K562 (cell line): ENCODE results near the gene MYLK4. TPM values are rescaled to one million over a fixed set of nuclear protein-coding genes. Genes with fewer than 3 reads are reported as not detected.

ENCODE experiments used
- ARHGAP35 ChIP-seq: fragments of 450-650 bp; IDR thresholded peaks from 2 replicates; pipeline ENCODE4 v1.6.1; 2018; ENCODE audit not compliant: partially characterized antibody
- ATF4 ChIP-seq: fragments of 450-650 bp; formaldehyde crosslinking; IDR thresholded peaks from 2 replicates; pipeline ENCODE4 v1.4.0; 2022; ENCODE audit warnings: mild to moderate bottlenecking, moderate library complexity
- BCL6 ChIP-seq: fragments of 250-450 bp; sonication (Bioruptor Pico); IDR thresholded peaks from 2 replicates; pipeline ENCODE4 v1.4.0; 2020
- ESRRA ChIP-seq: fragments of 450-650 bp; IDR thresholded peaks from 2 replicates; pipeline ENCODE4 v1.6.1; 2014; ENCODE audit warnings: low read depth, mild to moderate bottlenecking, moderate library complexity, borderline replicate concordance
- ETS2 ChIP-seq: IDR thresholded peaks from 2 replicates; pipeline ENCODE4 v1.6.1; 2016; ENCODE audit warnings: borderline replicate concordance, missing genetic modification characterization, mild to moderate bottlenecking, moderate library complexity, missing compliant biosample characterization; ENCODE audit not compliant: poor library complexity, severe bottlenecking
- GATAD2A ChIP-seq: fragments of 450-650 bp; IDR thresholded peaks from 2 replicates; pipeline ENCODE4 v1.6.1; 2017
- HNRNPUL1 ChIP-seq: fragments of 200-400 bp; formaldehyde crosslinking; IDR thresholded peaks from 2 replicates; pipeline ENCODE4 v1.6.1; 2017; ENCODE audit warnings: low read length
- MAFK ChIP-seq: IDR thresholded peaks from 2 replicates; pipeline ENCODE4 v1.6.1; 2011; ENCODE audit warnings: low read length, improper control_type of control experiment
- NFYB ChIP-seq: IDR thresholded peaks from 2 replicates; pipeline ENCODE4 v1.6.1; 2011; ENCODE audit warnings: mild to moderate bottlenecking, moderate library complexity; ENCODE audit not compliant: insufficient read length; ENCODE audit errors: extremely low read depth
- NR2C1 ChIP-seq, 2 experiments: fragments of 450-650 bp; IDR thresholded peaks; 2 replicates each; pipeline ENCODE4 v1.6.1; 2017; ENCODE audit warnings: mild to moderate bottlenecking in 2 of 2, antibody characterized with exemption in 1 of 2, inconsistent platforms in 1 of 2, missing compliant biosample characterization in 1 of 2, missing genetic modification characterization in 1 of 2
- NR2C2 ChIP-seq, 2 experiments: fragments of 200-800 bp in 1 of 2; sonication (Bioruptor generic) in 1 of 2; sonication (generic) in 1 of 2; formaldehyde crosslinking in 1 of 2; IDR thresholded peaks; 2 replicates each; pipeline versions ENCODE4 v1.6.1 to v1.8.0; 2016 to 2022; ENCODE audit warnings: mild to moderate bottlenecking in 1 of 2, missing compliant biosample characterization in 1 of 2, missing genetic modification characterization in 1 of 2, missing genetic modification reagents in 1 of 2
- RBM15 ChIP-seq: fragments of 200-400 bp; formaldehyde crosslinking; IDR thresholded peaks from 2 replicates; pipeline ENCODE4 v1.6.1; 2018; ENCODE audit warnings: mild to moderate bottlenecking, low read length, moderate library complexity; ENCODE audit not compliant: insufficient read depth
- SMAD1 ChIP-seq: fragments of 150-350 bp; IDR thresholded peaks from 2 replicates; pipeline ENCODE4 v1.6.1; 2014; ENCODE audit warnings: low read length, low read depth; ENCODE audit not compliant: partially characterized antibody
- SMAD2 ChIP-seq: fragments of 150-350 bp; IDR thresholded peaks from 2 replicates; pipeline ENCODE4 v1.6.1; 2014; ENCODE audit warnings: low read depth, mild to moderate bottlenecking, low read length
- SNIP1 ChIP-seq: fragments of 450-650 bp; IDR thresholded peaks from 2 replicates; pipeline ENCODE4 v1.7.1; 2017; ENCODE audit warnings: low read depth, mild to moderate bottlenecking
- ZC3H4 ChIP-seq: sonication (generic); formaldehyde crosslinking; IDR thresholded peaks from 2 replicates; pipeline ENCODE4 v1.9.0; 2021; ENCODE audit warnings: missing genetic modification reagents, borderline replicate concordance
- polyA plus RNA-seq, 8 experiments: library from polyadenylated mRNA; depleted of rRNA in 4 of 8; stranded (reverse) in 5 of 8; unstranded in 3 of 8; fragments of >200 nt; fragmentation: Nextera tagmentation in 2 of 8; fragmentation: Illumina TruSeq in 1 of 8; extraction: Ambion mirVana in 2 of 8; extraction: Trizol in 1 of 8; gene quantifications; 2 replicates each; pipeline versions ENCODE4 v1.2.1 to v1.2.3, GENCODE V29; 2011 to 2014; ENCODE audit warnings: inconsistent platforms in 1 of 8, missing spikeins in 1 of 8
- total RNA-seq, 7 experiments: library from RNA; depleted of rRNA in 6 of 7; stranded (reverse); fragments of >200 nt in 6 of 7; fragmentation: Illumina TruSeq in 2 of 7; extraction: Trizol in 2 of 7; gene quantifications; 2 replicates each; pipeline versions ENCODE4 v1.2.1 to v1.2.3, GENCODE V29; 2011 to 2021; ENCODE audit warnings: low replicate concordance in 1 of 7
- TF ChIP-seq, protein P1 (sequence below): fragments of 200-800 bp; sonication (Bioruptor generic); IDR thresholded peaks from 2 replicates; pipeline ENCODE4 v1.6.1; 2016; ENCODE audit warnings: missing genetic modification characterization, missing compliant biosample characterization
- TF ChIP-seq, protein P2 (sequence below), 2 experiments: fragments of 450-650 bp in 1 of 2; sonication (generic) in 1 of 2; formaldehyde crosslinking; conservative IDR thresholded peaks; 2 replicates each; pipeline versions ENCODE4 v1.4.0 to v1.8.1; 2020 to 2022; ENCODE audit warnings: mild to moderate bottlenecking in 1 of 2, missing genetic modification reagents in 1 of 2
- TF ChIP-seq, protein P3 (sequence below): sonication (generic); formaldehyde crosslinking; IDR thresholded peaks from 2 replicates; pipeline ENCODE4 v1.8.0; 2022; ENCODE audit warnings: mild to moderate bottlenecking, missing genetic modification reagents

Gene MYLK4
- total and polyA plus RNA-seq, 9 of the 15 experiments (the other 6 are each of a cell fraction or from before 2014, with no cell fraction given), result 0.01 to 0.15 (median 0.06) TPM

DNA sequence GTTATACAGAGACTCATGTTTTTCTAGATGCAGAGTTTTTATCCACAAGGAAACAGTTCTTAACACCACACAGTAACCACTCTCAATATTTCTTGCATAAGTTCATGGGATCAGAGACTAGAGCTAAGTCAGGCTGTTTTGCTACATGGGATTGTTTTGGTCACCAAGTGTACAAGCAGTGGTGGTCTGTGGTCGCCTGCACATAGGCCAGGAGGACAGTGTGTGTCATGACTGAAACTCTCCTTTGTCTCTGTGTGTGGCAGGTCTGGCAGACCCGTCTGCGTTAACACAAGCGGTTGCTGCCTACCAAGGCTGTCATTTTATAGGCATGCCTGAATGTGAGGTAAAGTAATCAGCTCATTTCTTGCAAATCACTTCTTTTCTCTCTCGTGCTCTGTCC, 33.3 kb upstream of the MYLK4 start (continued):
- TF ChIP-seq, protein P1, sequence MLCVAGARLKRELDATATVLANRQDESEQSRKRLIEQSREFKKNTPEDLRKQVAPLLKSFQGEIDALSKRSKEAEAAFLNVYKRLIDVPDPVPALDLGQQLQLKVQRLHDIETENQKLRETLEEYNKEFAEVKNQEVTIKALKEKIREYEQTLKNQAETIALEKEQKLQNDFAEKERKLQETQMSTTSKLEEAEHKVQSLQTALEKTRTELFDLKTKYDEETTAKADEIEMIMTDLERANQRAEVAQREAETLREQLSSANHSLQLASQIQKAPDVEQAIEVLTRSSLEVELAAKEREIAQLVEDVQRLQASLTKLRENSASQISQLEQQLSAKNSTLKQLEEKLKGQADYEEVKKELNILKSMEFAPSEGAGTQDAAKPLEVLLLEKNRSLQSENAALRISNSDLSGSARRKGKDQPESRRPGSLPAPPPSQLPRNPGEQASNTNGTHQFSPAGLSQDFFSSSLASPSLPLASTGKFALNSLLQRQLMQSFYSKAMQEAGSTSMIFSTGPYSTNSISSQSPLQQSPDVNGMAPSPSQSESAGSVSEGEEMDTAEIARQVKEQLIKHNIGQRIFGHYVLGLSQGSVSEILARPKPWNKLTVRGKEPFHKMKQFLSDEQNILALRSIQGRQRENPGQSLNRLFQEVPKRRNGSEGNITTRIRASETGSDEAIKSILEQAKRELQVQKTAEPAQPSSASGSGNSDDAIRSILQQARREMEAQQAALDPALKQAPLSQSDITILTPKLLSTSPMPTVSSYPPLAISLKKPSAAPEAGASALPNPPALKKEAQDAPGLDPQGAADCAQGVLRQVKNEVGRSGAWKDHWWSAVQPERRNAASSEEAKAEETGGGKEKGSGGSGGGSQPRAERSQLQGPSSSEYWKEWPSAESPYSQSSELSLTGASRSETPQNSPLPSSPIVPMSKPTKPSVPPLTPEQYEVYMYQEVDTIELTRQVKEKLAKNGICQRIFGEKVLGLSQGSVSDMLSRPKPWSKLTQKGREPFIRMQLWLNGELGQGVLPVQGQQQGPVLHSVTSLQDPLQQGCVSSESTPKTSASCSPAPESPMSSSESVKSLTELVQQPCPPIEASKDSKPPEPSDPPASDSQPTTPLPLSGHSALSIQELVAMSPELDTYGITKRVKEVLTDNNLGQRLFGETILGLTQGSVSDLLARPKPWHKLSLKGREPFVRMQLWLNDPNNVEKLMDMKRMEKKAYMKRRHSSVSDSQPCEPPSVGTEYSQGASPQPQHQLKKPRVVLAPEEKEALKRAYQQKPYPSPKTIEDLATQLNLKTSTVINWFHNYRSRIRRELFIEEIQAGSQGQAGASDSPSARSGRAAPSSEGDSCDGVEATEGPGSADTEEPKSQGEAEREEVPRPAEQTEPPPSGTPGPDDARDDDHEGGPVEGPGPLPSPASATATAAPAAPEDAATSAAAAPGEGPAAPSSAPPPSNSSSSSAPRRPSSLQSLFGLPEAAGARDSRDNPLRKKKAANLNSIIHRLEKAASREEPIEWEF (CRISPR knock-in tag), result 0 out of 2 replicates have a peak, but pooled peaks have one; percentile 48
- TF ChIP-seq BCL6 (CRISPR knock-in tag), result no peak
- TF ChIP-seq, protein P2, sequence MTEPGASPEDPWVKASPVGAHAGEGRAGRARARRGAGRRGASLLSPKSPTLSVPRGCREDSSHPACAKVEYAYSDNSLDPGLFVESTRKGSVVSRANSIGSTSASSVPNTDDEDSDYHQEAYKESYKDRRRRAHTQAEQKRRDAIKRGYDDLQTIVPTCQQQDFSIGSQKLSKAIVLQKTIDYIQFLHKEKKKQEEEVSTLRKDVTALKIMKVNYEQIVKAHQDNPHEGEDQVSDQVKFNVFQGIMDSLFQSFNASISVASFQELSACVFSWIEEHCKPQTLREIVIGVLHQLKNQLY (CRISPR knock-in tag; conservative IDR thresholded peaks at IDR 0.05), result no peak
- TF ChIP-seq NR2C2 (CRISPR knock-in tag; IDR thresholded peaks at IDR 0.05), result 0 out of 2 replicates have a peak, but pooled peaks have one; percentile 29
- no peak for TF ChIP-seq NR2C2 (tag; IDR thresholded peaks at IDR 0.05)
- no peak for TF ChIP-seq SNIP1
- TF ChIP-seq, protein P3, sequence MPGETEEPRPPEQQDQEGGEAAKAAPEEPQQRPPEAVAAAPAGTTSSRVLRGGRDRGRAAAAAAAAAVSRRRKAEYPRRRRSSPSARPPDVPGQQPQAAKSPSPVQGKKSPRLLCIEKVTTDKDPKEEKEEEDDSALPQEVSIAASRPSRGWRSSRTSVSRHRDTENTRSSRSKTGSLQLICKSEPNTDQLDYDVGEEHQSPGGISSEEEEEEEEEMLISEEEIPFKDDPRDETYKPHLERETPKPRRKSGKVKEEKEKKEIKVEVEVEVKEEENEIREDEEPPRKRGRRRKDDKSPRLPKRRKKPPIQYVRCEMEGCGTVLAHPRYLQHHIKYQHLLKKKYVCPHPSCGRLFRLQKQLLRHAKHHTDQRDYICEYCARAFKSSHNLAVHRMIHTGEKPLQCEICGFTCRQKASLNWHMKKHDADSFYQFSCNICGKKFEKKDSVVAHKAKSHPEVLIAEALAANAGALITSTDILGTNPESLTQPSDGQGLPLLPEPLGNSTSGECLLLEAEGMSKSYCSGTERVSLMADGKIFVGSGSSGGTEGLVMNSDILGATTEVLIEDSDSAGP (CRISPR knock-in tag), result 0 out of 2 replicates have a peak, but pooled peaks have one; percentile 31
- TF ChIP-seq NR2C1 (IDR thresholded peaks at IDR 0.05), result no peak
- no peak for TF ChIP-seq NR2C1 (tag; IDR thresholded peaks at IDR 0.05)
- no peak for TF ChIP-seq ZC3H4
- TF ChIP-seq MAFK, result no peak
- TF ChIP-seq ARHGAP35, result peak; percentile 11
- TF ChIP-seq ESRRA, result no peak
- TF ChIP-seq SMAD2, result no peak
- no peak for TF ChIP-seq RBM15
- TF ChIP-seq ETS2 (tag), result no peak
- no peak for TF ChIP-seq SMAD1
- no peak for TF ChIP-seq ATF4
- no peak for TF ChIP-seq HNRNPUL1
- TF ChIP-seq GATAD2A, result no peak
- TF ChIP-seq NFYB, result no peak
- TF ChIP-seq, all 486 proteins: peak for 8
